H1 (cell line): ENCODE measurements around the gene CTIF. TPM values are rescaled to one million over a fixed set of nuclear protein-coding genes. Genes with fewer than 3 reads are reported as not detected.

ENCODE experiments used
- CTCF ChIA-PET: fragments of 300-600 bp; sonication (Branson Sonifier 250); formaldehyde crosslinking; loops from one replicate; lab custom pipeline; 2021; ENCODE audit not compliant: partially characterized antibody; lab: Charles Lee
- POLR2A ChIA-PET: fragments of 300-600 bp; sonication (Branson Sonifier 250); formaldehyde crosslinking; loops from one replicate; lab custom pipeline; 2021; ENCODE audit warnings: inconsistent platforms; ENCODE audit not compliant: partially characterized antibody; lab: Charles Lee
- DNase-seq, 2 experiments: peaks; one replicate each; pipeline versions ENCODE4 v3.0.0 to v3.0.0-alpha.2; 2010 to 2022; ENCODE audit warnings: low spot score in 2 of 2, low read depth in 1 of 2, mixed read lengths in 1 of 2
- FAIRE-seq: peaks from 2 replicates; lab custom pipeline; 2011; peaks lifted over from hg19 to GRCh38; lab: Jason Lieb, UNC
- H2AFZ ChIP-seq: 2 replicates; pipeline ENCODE4 v1.8.1; 2012; ENCODE audit warnings: low read length, inconsistent platforms
- H2AK5ac ChIP-seq: 2 replicates; pipeline ENCODE4 v1.6.1; 2013; ENCODE audit warnings: low read depth, low read length
- H2BK120ac ChIP-seq: replicated peaks from 2 replicates; pipeline ENCODE3; 2013; ENCODE audit warnings: low read depth, low read length, inconsistent platforms
- H2BK12ac ChIP-seq: 2 replicates; pipeline ENCODE4 v1.6.1; 2013; ENCODE audit warnings: low read depth, low read length
- H2BK15ac ChIP-seq: 2 replicates; pipeline ENCODE4 v1.6.1; 2013; ENCODE audit warnings: low read length
- H2BK20ac ChIP-seq: 2 replicates; pipeline ENCODE4 v1.6.1; 2013; ENCODE audit warnings: low read length
- H2BK5ac ChIP-seq: 2 replicates; pipeline ENCODE4 v1.6.1; 2013; ENCODE audit warnings: low read depth, low read length
- H3K14ac ChIP-seq: 2 replicates; pipeline ENCODE4 v1.6.1; 2013; ENCODE audit warnings: inconsistent platforms; ENCODE audit not compliant: insufficient read length
- H3K18ac ChIP-seq: 2 replicates; pipeline ENCODE4 v1.6.1; 2013; ENCODE audit warnings: low read length; ENCODE audit errors: extremely low read depth
- H3K23ac ChIP-seq: 2 replicates; pipeline ENCODE4 v1.6.1; 2013; ENCODE audit warnings: inconsistent platforms; ENCODE audit not compliant: insufficient read length
- H3K23me2 ChIP-seq: 2 replicates; pipeline ENCODE4 v1.6.1; 2013; ENCODE audit warnings: low read depth, low read length
- H3K27ac ChIP-seq: 2 replicates; pipeline ENCODE4 v1.6.1; 2011; ENCODE audit warnings: low read depth, low read length, inconsistent platforms
- H3K27me3 ChIP-seq, 4 experiments: replicated peaks in 1 of 4; 1 replicate in 1 of 4; 2 replicates in 3 of 4; pipeline versions ENCODE4 v1.6.1 to v1.8.1; 2011 to 2013; ENCODE audit warnings: low read length in 3 of 4, mild to moderate bottlenecking in 3 of 4, inconsistent platforms in 2 of 4, mixed read lengths in 2 of 4, moderate library complexity in 1 of 4; ENCODE audit not compliant: control insufficient read depth in 3 of 4, insufficient read depth in 3 of 4; ENCODE audit errors: extremely low read depth in 1 of 4
- H3K36me3 ChIP-seq, 4 experiments: 2 replicates each; pipeline versions ENCODE4 v1.6.1 to v1.8.1; 2011 to 2013; ENCODE audit warnings: mild to moderate bottlenecking in 4 of 4, low read length in 3 of 4, moderate library complexity in 2 of 4, control low read depth in 1 of 4, inconsistent platforms in 1 of 4; ENCODE audit not compliant: insufficient read depth in 4 of 4, control insufficient read depth in 2 of 4
- H3K4ac ChIP-seq: replicated peaks from 2 replicates; pipeline ENCODE3; 2013; ENCODE audit warnings: low read length, low read depth, mixed read lengths, inconsistent platforms; ENCODE audit not compliant: insufficient read length
- H3K4me1 ChIP-seq, 4 experiments: replicated peaks in 1 of 4; 1 replicate in 1 of 4; 2 replicates in 3 of 4; pipeline versions ENCODE4 v1.6.1 to v1.8.1; 2011 to 2013; ENCODE audit warnings: low read length in 3 of 4, inconsistent platforms in 2 of 4, mixed read lengths in 1 of 4; ENCODE audit not compliant: insufficient read depth in 4 of 4, control insufficient read depth in 3 of 4
- H3K4me2 ChIP-seq, 2 experiments: 2 replicates each; pipeline versions ENCODE4 v1.6.1 to v1.8.1; 2011 to 2013; ENCODE audit warnings: low read depth in 2 of 2, low read length in 2 of 2, control low read depth in 1 of 2, inconsistent platforms in 1 of 2, mild to moderate bottlenecking in 1 of 2; ENCODE audit not compliant: insufficient read depth in 1 of 2
- H3K4me3 ChIP-seq, 4 experiments: fragments of 200-600, 300-600 bp in 1 of 4; sonication (generic), shearing (Covaris generic), sonication (Bioruptor Twin) in 1 of 4; 2 replicates each; pipeline versions ENCODE4 v1.5.1 to v1.8.1; 2011 to 2016; ENCODE audit warnings: low read length in 4 of 4, low read depth in 3 of 4, control low read depth in 2 of 4, inconsistent platforms in 2 of 4, mild to moderate bottlenecking in 2 of 4, mixed read lengths in 1 of 4, moderate library complexity in 1 of 4; ENCODE audit not compliant: insufficient read depth in 2 of 4; ENCODE audit errors: extremely low read depth in 1 of 4
- H3K56ac ChIP-seq: replicated peaks from 2 replicates; pipeline ENCODE3; 2013; ENCODE audit warnings: low read depth, mild to moderate bottlenecking, mixed read lengths, low read length, inconsistent platforms; ENCODE audit not compliant: insufficient read length
- H3K79me1 ChIP-seq: 2 replicates; pipeline ENCODE4 v1.6.1; 2013; ENCODE audit warnings: low read depth, low read length, control low read depth
- H3K79me2 ChIP-seq, 2 experiments: 2 replicates each; pipeline versions ENCODE4 v1.6.1 to v1.8.1; 2012 to 2013; ENCODE audit warnings: low read length in 2 of 2, mild to moderate bottlenecking in 2 of 2, inconsistent platforms in 1 of 2; ENCODE audit not compliant: insufficient read depth in 2 of 2, control insufficient read depth in 1 of 2
- H3K9ac ChIP-seq, 4 experiments: replicated peaks in 1 of 4; 1 replicate in 1 of 4; 2 replicates in 3 of 4; pipeline versions ENCODE4 v1.6.1 to v1.8.1; 2011 to 2013; ENCODE audit warnings: low read depth in 3 of 4, low read length in 3 of 4, control low read depth in 2 of 4, mild to moderate bottlenecking in 2 of 4, moderate library complexity in 2 of 4, inconsistent platforms in 1 of 4; ENCODE audit errors: extremely low read depth in 1 of 4
- H3K9me3 ChIP-seq, 2 experiments: 2 replicates each; pipeline versions ENCODE4 v1.6.1 to v1.8.1; 2012 to 2013; ENCODE audit warnings: mild to moderate bottlenecking in 2 of 2, moderate library complexity in 2 of 2, control low read depth in 1 of 2, inconsistent platforms in 1 of 2, low read depth in 1 of 2, low read length in 1 of 2, mixed read lengths in 1 of 2; ENCODE audit not compliant: insufficient read depth in 2 of 2
- H4K20me1 ChIP-seq, 2 experiments: replicated peaks in 1 of 2; 2 replicates each; pipeline versions ENCODE3 to v1.8.1; 2011 to 2013; ENCODE audit warnings: inconsistent platforms in 2 of 2, low read length in 2 of 2, mild to moderate bottlenecking in 1 of 2; ENCODE audit not compliant: insufficient read depth in 2 of 2, control insufficient read depth in 1 of 2
- H4K5ac ChIP-seq: 2 replicates; pipeline ENCODE4 v1.6.1; 2013; ENCODE audit warnings: low read length, low read depth, mixed read lengths, inconsistent platforms; ENCODE audit not compliant: insufficient read length
- H4K8ac ChIP-seq: 2 replicates; pipeline ENCODE4 v1.8.0; 2013; ENCODE audit warnings: mild to moderate bottlenecking, moderate library complexity, low read length, inconsistent platforms; ENCODE audit not compliant: insufficient read depth; ENCODE audit errors: extremely low read depth
- H4K91ac ChIP-seq: replicated peaks from 2 replicates; pipeline ENCODE3; 2013; ENCODE audit warnings: low read length, mixed read lengths, inconsistent platforms; ENCODE audit not compliant: insufficient read length
- ATF3 ChIP-seq: IDR thresholded peaks from 2 replicates; pipeline ENCODE4 v1.6.1; 2011; ENCODE audit warnings: low read depth, mild to moderate bottlenecking, low read length; ENCODE audit not compliant: insufficient read depth
- BRCA1 ChIP-seq: IDR thresholded peaks from 2 replicates; pipeline ENCODE4 v1.6.1; 2012; ENCODE audit warnings: low read depth, low read length, improper control_type of control experiment
- EGR1 ChIP-seq: IDR thresholded peaks from 2 replicates; pipeline ENCODE4 v1.6.1; 2011; ENCODE audit warnings: low read depth, low read length, borderline replicate concordance
- KDM4A ChIP-seq: IDR thresholded peaks from one replicate; pipeline ENCODE4 v1.7.1; 2012; ENCODE audit warnings: low read depth, mild to moderate bottlenecking, moderate library complexity, low read length, inconsistent platforms; ENCODE audit not compliant: severe bottlenecking
- NANOG ChIP-seq: IDR thresholded peaks from 2 replicates; pipeline ENCODE4 v1.6.1; 2011; ENCODE audit warnings: low read length, low read depth, mild to moderate bottlenecking, inconsistent platforms; ENCODE audit not compliant: insufficient read depth, poor library complexity, severe bottlenecking
- POLR2A ChIP-seq, 2 experiments: IDR thresholded peaks; 1 replicate in 1 of 2; 2 replicates in 1 of 2; pipeline ENCODE4 v1.6.1; 2011; ENCODE audit warnings: low read depth in 2 of 2, low read length in 2 of 2, mild to moderate bottlenecking in 2 of 2; ENCODE audit errors: control extremely low read depth in 1 of 2
- USF2 ChIP-seq: IDR thresholded peaks from 2 replicates; pipeline ENCODE4 v1.6.1; 2011; ENCODE audit warnings: low read length, improper control_type of control experiment
- ZNF274 ChIP-seq: IDR thresholded peaks from 2 replicates; pipeline ENCODE4 v1.7.0; 2012; ENCODE audit warnings: low read length, borderline replicate concordance; ENCODE audit errors: extremely low read depth
- WGBS, 2 experiments: shearing (Covaris generic) in 1 of 2; methylation state at CpG; one replicate each; pipeline versions ENCODE4 v1.1.6 to v1.1.7; 2013 to 2015; ENCODE audit warnings: low lambda C conversion rate in 2 of 2, mixed read lengths in 2 of 2, inconsistent platforms in 1 of 2, low coverage in 1 of 2, missing lambda C conversion rate in 1 of 2; ENCODE audit not compliant: insufficient replicate concordance in 2 of 2, insufficient coverage in 1 of 2, insufficient read length in 1 of 2; ENCODE audit errors: extremely low coverage in 1 of 2, missing lambda C conversion rate in 1 of 2; 5-methylcytosine and 5-hydroxymethylcytosine counted together
- polyA plus RNA-seq, 7 experiments: library from polyadenylated mRNA; depleted of rRNA in 3 of 7; stranded (reverse) in 5 of 7; unstranded in 2 of 7; fragments of >200 nt in 5 of 7; fragments of 200-250 nt in 2 of 7; gene quantifications; 1 replicate in 5 of 7; 2 replicates in 1 of 7; 4 replicates in 1 of 7; pipeline versions ENCODE4 v1.2.1 to v1.2.3, GENCODE V29; 2011 to 2013; ENCODE audit warnings: missing spikeins in 2 of 7, mixed read lengths in 2 of 7
- total RNA-seq: library from RNA; stranded (reverse); fragmentation: NEBNext Ultra II Directional; extraction: Animal tissue kit (Norgen Biotek cat#: 25700); gene quantifications from 2 replicates; pipeline ENCODE4 v1.2.1, GENCODE V29; 2021

Gene CTIF
- total and polyA plus RNA-seq, 2 of the 8 experiments (the other 6 are each of a cell fraction or from before 2014, with no cell fraction given): 9.0 to 17.8 TPM

- Histone ChIP-seq H2BK5ac (no peak overlapping the region), H3K9me3 (no peaks in the 10 kb centered on the region), H2BK20ac (no peak overlapping the region), H3K27me3 (no peaks in the 10 kb centered on the region), H2AFZ (no peak overlapping the region), H2BK120ac (no peak overlapping the region), H4K5ac (no peak overlapping the region), H2AK5ac (no peak overlapping the region), H3K23me2 (no peaks in the 10 kb centered on the region), H3K4me2 (no peak overlapping the region), H2BK15ac (no peak overlapping the region), H3K9ac (no peak overlapping the region), H3K4me3 (no peak overlapping the region), H3K56ac (no peak overlapping the region), H3K79me2 (no peaks in the 10 kb centered on the region), H3K27ac (no peak overlapping the region), H3K23ac (no peak overlapping the region), H3K18ac (no peak overlapping the region), H3K36me3 (no peaks in the 10 kb centered on the region), H3K4ac (no peak overlapping the region), H4K8ac (peak overlapping the region; percentile 66), H4K20me1 (no peaks in the 10 kb centered on the region), H3K79me1 (no peaks in the 10 kb centered on the region), H3K14ac (no peak overlapping the region), H2BK12ac (no peak overlapping the region), H3K4me1 (0 out of 7 replicates have a peak, but pooled peaks cover 0 to under 1% (median 0%) of the 10 kb centered on the region in 4 experiments), H4K91ac (no peak overlapping the region)
- ChIA-PET CTCF (interaction anchor here (1.7 kb wide), 1 partner anchor 766 kb away, joined by 3 read pairs; no protein-coding TSS in a partner anchor), POLR2A (interaction anchor here (0.6 kb wide), 1 partner anchor 35 kb away, joined by 3 read pairs; no protein-coding TSS in a partner anchor)
- DNase-seq (no peak), FAIRE-seq (no peak)
- 93% methylated on average over 21 of the region's 23 CpGs; no CpG with 5 or more reads in 1 of the 2 experiments for WGBS, 2 experiments
- no peak for TF ChIP-seq NANOG
- no peak for TF ChIP-seq BRCA1
- TF ChIP-seq ZNF274: no peak
- TF ChIP-seq POLR2A (IDR thresholded peaks at IDR 0.05; ENCODE audit: control extremely low read depth in 1 of 2, low read depth in 2 of 2, low read length in 2 of 2): no peak
- TF ChIP-seq ATF3: no peak
- TF ChIP-seq EGR1: no peak
- no peak for TF ChIP-seq KDM4A
- no peak for TF ChIP-seq USF2
Measured at GRCh38 chr18:48680339-48681250, 141.8 kb downstream of the CTIF start.
